Astrocyte of the spinal cord (primary cell): Measurements from ENCODE around the gene CACNA1S.

ENCODE experiments used
- DNase-seq: peaks from one replicate; pipeline ENCODE4 v3.0.0; 2011; ENCODE audit warnings: low read depth, low spot score
- H3K4me3 ChIP-seq: 2 replicates; pipeline ENCODE4 v1.5.1; 2011; ENCODE audit warnings: low read depth, mild to moderate bottlenecking, low read length, moderate library complexity
- CTCF ChIP-seq: IDR thresholded peaks from 2 replicates; pipeline ENCODE4 v1.5.1; 2012; ENCODE audit warnings: low read depth, mild to moderate bottlenecking, low read length, inconsistent platforms
- in situ Hi-C: cut with HindIII; loops from 2 replicates; pipeline ENCODE4 v1.10.0; 2017; ENCODE audit warnings: low sequenced_read_pairs

The CACNA1S gene

GRCh38 chr1:201025571-201026002 lies 86.6 kb downstream of the CACNA1S start:
- H3K4me3 ChIP-seq: no peak overlapping the region
- DNase-seq: peak; percentile 72
- in situ Hi-C loops: no loop called here

GRCh38 chr1:201024625-201024998 lies 87.6 kb downstream of the CACNA1S start:
- in situ Hi-C loops: no loop called here
- TF ChIP-seq CTCF: no peak
- no peak overlapping the region for H3K4me3 ChIP-seq
- no peak for DNase-seq

More at GRCh38 chr1:201025571-201026002, 86.6 kb downstream of the CACNA1S start:
- TF ChIP-seq CTCF: peak; percentile 56

GRCh38 chr1:201023920-201024624 lies 88.2 kb downstream of the CACNA1S start:
- in situ Hi-C loops: no loop called here
- no peak overlapping the region for H3K4me3 ChIP-seq
- no peak for DNase-seq
- no peak for TF ChIP-seq CTCF

GRCh38 chr1:201023517-201023902 lies 88.7 kb downstream of the CACNA1S start, which contains the start of gene KIF21B:
Gene KIF21B (minus strand): TSS chr1:201023714. CDS start chr1:201023383, 331 bp downstream.
- DNase-seq: peak; percentile 35
- H3K4me3 ChIP-seq: peak within 1 kb of the TSS; percentile 39
- no peak for TF ChIP-seq CTCF
- in situ Hi-C loops: no loop called here

GRCh38 chr1:201022820-201023516 lies 89.3 kb downstream of the CACNA1S start:
- peak; percentile 3 for TF ChIP-seq CTCF
- H3K4me3 ChIP-seq: peak overlapping the region; percentile 39
- in situ Hi-C loops: no loop called here
- DNase-seq: no peak

- no peak for TF ChIP-seq CTCF
- H3K4me3 ChIP-seq: peak overlapping the region; percentile 39
- in situ Hi-C loops: no loop called here
- no peak for DNase-seq
These were observed 89.8 kb downstream of the CACNA1S start for GRCh38 chr1:201022493-201022819.
